ENCODE data around the gene ZNF236.

The ZNF236 gene

GRCh38 chr18:76827205-76828200 is 5.1 kb downstream of the ZNF236 start:
- 0 out of 2 replicates have a peak, but pooled peaks cover under 1% of the 10 kb centered on the region for H3K9me3 ChIP-seq (ENCODE audit: low read length)
- no peak overlapping the region for H2AFZ ChIP-seq (ENCODE audit: low read length)
- no peaks in the 10 kb centered on the region for H3F3A ChIP-seq (ENCODE audit: insufficient read depth, low read length)
- TF ChIP-seq CTCF (IDR thresholded peaks at IDR 0.05; ENCODE audit: low read length) (no peak), EZH2 (IDR thresholded peaks at IDR 0.05; ENCODE audit: borderline replicate concordance, low read length) (no peak)
- no peak overlapping the region for H3K4me2 ChIP-seq (ENCODE audit: low read length)
- H3K4me1 ChIP-seq (ENCODE audit: insufficient read depth, low read length, severe bottlenecking) = peaks cover 35% of the 10 kb centered on the region
- H3K27ac ChIP-seq (ENCODE audit: low read depth, low read length, poor library complexity, severe bottlenecking) = no peak overlapping the region
- H3K27me3 ChIP-seq (ENCODE audit: insufficient read depth, low read length) = no peaks in the 10 kb centered on the region
- no peak overlapping the region for H3K9ac ChIP-seq (ENCODE audit: low read length)
- no peaks in the 10 kb centered on the region; the same call in 1 of the 2 replicates for H3K36me3 ChIP-seq (ENCODE audit: insufficient read depth, low read length)
- H4K20me1 ChIP-seq (ENCODE audit: insufficient read depth, low read length) = no peaks in the 10 kb centered on the region
- H3K4me3 ChIP-seq (ENCODE audit: low read depth, low read length, poor library complexity, severe bottlenecking) = no peak overlapping the region
- H3K79me2 ChIP-seq (ENCODE audit: insufficient read depth, low read length) = peaks cover 43% of the 10 kb centered on the region
- no peaks in the 10 kb centered on the region for H3K9me2 ChIP-seq (ENCODE audit: low read depth, low read length)

- Histone ChIP-seq H3K9me2 (ENCODE audit: low read depth, low read length) (no peaks in the 10 kb centered on the region), H3K79me2 (ENCODE audit: insufficient read depth, low read length) (peaks cover 83% of the 10 kb centered on the region), H3K27ac (ENCODE audit: low read depth, low read length, poor library complexity, severe bottlenecking) (no peak overlapping the region), H4K20me1 (ENCODE audit: insufficient read depth, low read length) (no peaks in the 10 kb centered on the region), H3K36me3 (ENCODE audit: insufficient read depth, low read length) (no peaks in the 10 kb centered on the region; the same call in 1 of the 2 replicates), H3K9ac (ENCODE audit: low read length) (no peak overlapping the region), H3K9me3 (ENCODE audit: low read length) (peaks cover 4% of the 10 kb centered on the region; the same call in 1 of the 2 replicates), H3F3A (ENCODE audit: insufficient read depth, low read length) (no peaks in the 10 kb centered on the region), H3K4me3 (ENCODE audit: low read depth, low read length, poor library complexity, severe bottlenecking) (no peak overlapping the region), H2AFZ (ENCODE audit: low read length) (no peak overlapping the region), H3K27me3 (ENCODE audit: insufficient read depth, low read length) (no peaks in the 10 kb centered on the region), H3K4me1 (ENCODE audit: insufficient read depth, low read length, severe bottlenecking) (peaks cover 11% of the 10 kb centered on the region), H3K4me2 (ENCODE audit: low read length) (no peak overlapping the region)
- TF ChIP-seq CTCF (IDR thresholded peaks at IDR 0.05; ENCODE audit: low read length) (no peak), EZH2 (IDR thresholded peaks at IDR 0.05; ENCODE audit: borderline replicate concordance, low read length) (no peak)
Measured at GRCh38 chr18:76834379-76834778, 12.0 kb downstream of the ZNF236 start.

GRCh38 chr18:76835380-76835779 is 13.0 kb downstream of the ZNF236 start:
- peaks cover 86% of the 10 kb centered on the region for H3K79me2 ChIP-seq (ENCODE audit: insufficient read depth, low read length)
- no peak overlapping the region for H2AFZ ChIP-seq (ENCODE audit: low read length)
- peaks cover 4% of the 10 kb centered on the region; the same call in 1 of the 2 replicates for H3K9me3 ChIP-seq (ENCODE audit: low read length)
- TF ChIP-seq CTCF (IDR thresholded peaks at IDR 0.05; ENCODE audit: low read length) = no peak
- TF ChIP-seq EZH2 (IDR thresholded peaks at IDR 0.05; ENCODE audit: borderline replicate concordance, low read length) = no peak
- H3K9me2 ChIP-seq (ENCODE audit: low read depth, low read length) = no peaks in the 10 kb centered on the region
- H3K4me1 ChIP-seq (ENCODE audit: insufficient read depth, low read length, severe bottlenecking) = peaks cover 11% of the 10 kb centered on the region
- no peak overlapping the region for H3K27ac ChIP-seq (ENCODE audit: low read depth, low read length, poor library complexity, severe bottlenecking)
- H3K9ac ChIP-seq (ENCODE audit: low read length) = no peak overlapping the region
- H3K4me3 ChIP-seq (ENCODE audit: low read depth, low read length, poor library complexity, severe bottlenecking) = no peak overlapping the region
- H3K27me3 ChIP-seq (ENCODE audit: insufficient read depth, low read length) = no peaks in the 10 kb centered on the region
- no peaks in the 10 kb centered on the region for H4K20me1 ChIP-seq (ENCODE audit: insufficient read depth, low read length)
- no peaks in the 10 kb centered on the region; the same call in 1 of the 2 replicates for H3K36me3 ChIP-seq (ENCODE audit: insufficient read depth, low read length)
- H3F3A ChIP-seq (ENCODE audit: insufficient read depth, low read length) = no peaks in the 10 kb centered on the region
- H3K4me2 ChIP-seq (ENCODE audit: low read length) = no peak overlapping the region
